ENCODE measurements around the gene RNFT2.
A peak's percentile ranks its signal among the peaks of the same experiment; 100 is the strongest.
"Not testable (repeated sequence)": the region's sequence is repeated elsewhere in the genome, so short reads cannot be mapped to it uniquely, and the experiment has no call there.

The RNFT2 gene

DNA sequence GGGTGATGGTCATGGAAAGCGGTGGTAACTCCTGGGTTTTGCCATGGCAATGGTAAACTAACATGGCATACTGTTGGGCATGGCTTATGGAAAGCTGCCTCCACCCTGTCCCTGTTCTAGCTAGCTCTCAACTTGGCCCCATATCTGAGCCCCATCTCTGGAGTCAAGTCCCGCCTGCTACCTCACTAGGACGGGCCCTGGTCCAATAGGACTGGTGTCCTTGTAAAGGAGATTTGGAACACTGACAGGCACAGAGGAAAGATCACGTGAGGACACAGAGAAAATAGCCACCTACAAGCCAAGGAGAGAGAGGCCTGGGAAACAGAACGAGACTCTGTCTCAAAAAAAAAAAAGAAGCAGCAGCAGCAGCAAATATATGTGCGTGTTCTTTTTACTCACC is 59.8 kb downstream of the RNFT2 start:
- DNase-seq (ENCODE audit: low read depth), result no peak

- no peak for DNase-seq (ENCODE audit: low read depth)
Observed at GRCh38 chr12:116798719-116799118, 60.6 kb downstream of the RNFT2 start.

- no peak for DNase-seq (ENCODE audit: low read depth)
Observed at GRCh38 chr12:116799955-116800354, 61.8 kb downstream of the RNFT2 start.

DNA sequence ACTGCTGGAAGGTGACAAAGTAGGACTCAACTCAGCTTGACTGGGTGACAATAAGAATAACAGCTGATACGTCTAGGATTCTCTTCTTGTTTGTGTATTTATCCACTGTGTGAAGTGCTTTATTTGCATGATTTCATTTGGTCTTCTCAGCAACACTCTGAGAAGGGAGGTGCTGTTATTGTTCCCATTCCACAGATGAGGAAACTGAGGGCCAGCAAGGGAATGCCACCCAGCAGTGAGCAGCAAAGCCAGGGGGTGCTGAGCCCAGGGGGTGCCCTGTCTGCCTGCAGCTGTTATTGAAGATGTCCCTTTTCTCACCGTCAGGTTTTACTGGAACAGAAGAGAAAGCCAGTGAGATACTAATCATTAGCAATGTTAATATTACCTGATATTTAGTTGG is 62.8 kb downstream of the RNFT2 start:
- DNase-seq (ENCODE audit: low read depth), result no peak

DNA sequence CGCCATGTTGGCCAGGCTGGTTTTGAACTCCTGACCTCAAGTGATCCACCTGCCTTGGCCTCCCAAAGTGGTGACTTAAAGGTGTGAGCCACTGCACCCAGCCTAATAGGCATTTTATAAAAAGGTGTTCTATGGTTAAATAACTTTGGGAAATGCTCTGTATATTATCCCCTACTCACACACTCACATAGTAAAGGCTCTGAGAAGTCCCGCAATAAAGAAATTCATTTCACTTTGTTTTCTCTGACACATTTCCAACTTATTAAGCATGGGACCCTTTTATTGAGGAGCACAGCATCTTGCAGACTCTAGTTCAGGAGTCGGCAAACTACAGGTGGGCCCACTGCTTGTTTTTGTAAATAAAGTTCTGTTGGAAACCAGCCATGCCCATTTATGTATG is 63.9 kb downstream of the RNFT2 start:
- no peak for DNase-seq (ENCODE audit: low read depth)

DNA sequence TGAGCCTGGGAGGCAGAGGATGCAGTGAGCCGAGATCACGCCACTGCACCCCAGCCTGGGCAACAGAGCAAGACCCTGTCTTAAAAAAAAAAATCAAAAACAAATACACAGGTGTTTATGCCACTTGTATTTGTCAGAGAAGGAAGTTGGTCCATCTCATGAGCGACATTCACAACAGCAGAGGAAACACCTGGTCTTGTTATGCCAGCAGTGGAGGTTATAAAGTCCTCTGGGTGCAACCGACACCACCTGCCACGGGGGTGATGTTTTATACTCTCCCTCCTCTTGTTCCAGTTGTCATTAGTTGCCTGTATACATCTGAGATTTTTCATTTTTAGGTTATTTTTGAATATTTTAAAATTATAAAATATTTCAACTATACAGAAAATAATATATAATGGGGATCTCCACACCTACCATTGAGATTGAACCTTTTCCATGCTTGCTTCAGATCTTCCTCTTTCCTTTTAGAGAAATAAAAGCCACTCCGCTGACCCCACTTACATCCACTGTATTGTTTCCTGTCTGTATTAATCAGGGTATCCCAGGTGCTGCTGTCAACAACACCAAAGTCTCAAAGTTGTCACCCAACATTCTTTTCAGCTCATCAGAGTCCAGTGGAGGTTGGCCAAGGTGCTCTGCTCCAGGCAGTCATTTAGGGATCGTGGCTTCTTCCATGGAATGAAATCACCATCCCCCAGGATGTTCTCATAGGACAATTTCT is 65.1 kb downstream of the RNFT2 start:
- no peak for DNase-seq (ENCODE audit: low read depth)

DNA sequence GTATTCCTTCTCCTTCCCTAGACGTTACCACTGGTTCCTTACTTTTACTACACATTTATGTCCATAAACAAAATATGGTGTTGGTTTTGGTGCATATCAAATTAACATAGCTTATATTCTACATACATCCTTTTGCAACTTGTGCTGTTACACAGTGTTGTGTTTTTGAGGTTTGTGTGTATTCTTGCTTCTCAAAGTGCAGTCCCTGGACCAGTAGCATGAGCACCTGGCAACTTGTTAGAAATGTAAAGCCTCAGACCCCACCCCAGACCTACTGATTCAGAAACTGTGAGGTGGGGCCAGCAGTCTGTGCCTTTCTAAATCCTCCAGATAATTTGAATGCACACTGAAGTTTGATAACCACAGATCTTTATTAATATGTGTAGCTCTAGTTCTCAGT is 65.9 kb downstream of the RNFT2 start:
- no peak for DNase-seq (ENCODE audit: low read depth)

GRCh38 chr12:116806845-116807440 is 68.8 kb downstream of the RNFT2 start:
- DNase-seq (ENCODE audit: low read depth), result no peak

GRCh38 chr12:116807546-116807945 is 69.4 kb downstream of the RNFT2 start:
- no peak for DNase-seq (ENCODE audit: low read depth)

- DNase-seq (ENCODE audit: low read depth), result no peak
Observed at GRCh38 chr12:116808113-116809105, 70.3 kb downstream of the RNFT2 start.

GRCh38 chr12:116812238-116812637 is 74.1 kb downstream of the RNFT2 start:
- no peak for DNase-seq (ENCODE audit: low read depth)

DNA sequence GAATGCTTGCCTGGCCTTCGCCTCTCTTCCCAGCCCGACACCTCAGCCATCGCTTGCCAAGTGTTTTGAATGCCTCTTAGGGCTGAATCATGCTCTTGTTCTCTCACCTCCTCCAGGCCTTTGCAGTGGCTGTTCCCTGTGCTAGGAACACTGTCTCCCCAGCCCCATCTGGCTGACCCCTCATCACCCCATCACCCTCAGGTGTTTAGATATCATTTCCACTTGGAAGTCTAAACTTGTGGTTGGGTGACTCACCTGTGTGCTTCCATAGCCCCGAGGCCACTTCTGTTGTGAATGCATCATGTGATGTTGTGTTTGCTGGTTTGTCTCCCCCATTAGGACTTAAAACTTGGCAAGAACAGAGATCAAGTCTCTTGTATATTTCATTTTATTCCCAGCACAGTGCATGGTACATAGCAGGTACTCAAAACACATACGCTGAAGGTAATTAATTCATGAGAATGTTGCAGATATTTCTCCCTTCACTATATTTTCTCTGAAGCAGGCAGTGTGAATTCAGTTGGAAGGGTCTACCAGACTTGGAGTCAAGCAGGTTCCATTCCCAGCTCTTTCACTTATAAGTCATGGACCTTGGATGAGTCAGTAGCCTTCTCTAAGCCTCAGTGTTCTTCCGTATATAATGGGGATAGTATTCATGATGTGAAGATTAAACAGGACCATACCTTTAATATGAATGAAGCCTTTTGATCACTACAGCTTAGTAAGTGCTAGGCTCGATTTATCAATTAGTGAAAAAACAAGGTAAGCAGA is 75.3 kb downstream of the RNFT2 start:
- DNase-seq (ENCODE audit: low read depth), result peak; percentile 20

DNA sequence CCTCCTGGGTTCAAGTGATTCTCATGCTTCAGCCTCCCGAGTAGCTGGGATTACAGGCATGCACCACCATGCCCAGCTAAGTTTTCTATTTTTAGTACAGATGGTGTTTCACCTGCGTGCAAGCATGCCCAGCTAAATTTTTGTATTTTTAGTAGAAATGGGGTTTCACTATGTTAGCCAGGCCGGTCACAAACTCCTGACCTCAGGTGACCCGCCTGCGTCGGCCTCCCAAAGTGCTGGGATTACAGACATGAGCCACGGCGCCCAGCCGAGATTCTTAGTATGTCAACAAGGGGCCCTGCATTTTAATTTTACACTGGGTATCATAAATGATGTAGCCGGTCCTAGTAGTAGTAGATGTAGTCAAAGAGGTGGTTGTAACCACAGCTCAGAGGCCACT is 76.7 kb downstream of the RNFT2 start:
- not testable (repeated sequence) for DNase-seq (ENCODE audit: low read depth)

GRCh38 chr12:116818341-116818856 is 80.3 kb downstream of the RNFT2 start:
- DNase-seq (ENCODE audit: low read depth), result no peak

DNA sequence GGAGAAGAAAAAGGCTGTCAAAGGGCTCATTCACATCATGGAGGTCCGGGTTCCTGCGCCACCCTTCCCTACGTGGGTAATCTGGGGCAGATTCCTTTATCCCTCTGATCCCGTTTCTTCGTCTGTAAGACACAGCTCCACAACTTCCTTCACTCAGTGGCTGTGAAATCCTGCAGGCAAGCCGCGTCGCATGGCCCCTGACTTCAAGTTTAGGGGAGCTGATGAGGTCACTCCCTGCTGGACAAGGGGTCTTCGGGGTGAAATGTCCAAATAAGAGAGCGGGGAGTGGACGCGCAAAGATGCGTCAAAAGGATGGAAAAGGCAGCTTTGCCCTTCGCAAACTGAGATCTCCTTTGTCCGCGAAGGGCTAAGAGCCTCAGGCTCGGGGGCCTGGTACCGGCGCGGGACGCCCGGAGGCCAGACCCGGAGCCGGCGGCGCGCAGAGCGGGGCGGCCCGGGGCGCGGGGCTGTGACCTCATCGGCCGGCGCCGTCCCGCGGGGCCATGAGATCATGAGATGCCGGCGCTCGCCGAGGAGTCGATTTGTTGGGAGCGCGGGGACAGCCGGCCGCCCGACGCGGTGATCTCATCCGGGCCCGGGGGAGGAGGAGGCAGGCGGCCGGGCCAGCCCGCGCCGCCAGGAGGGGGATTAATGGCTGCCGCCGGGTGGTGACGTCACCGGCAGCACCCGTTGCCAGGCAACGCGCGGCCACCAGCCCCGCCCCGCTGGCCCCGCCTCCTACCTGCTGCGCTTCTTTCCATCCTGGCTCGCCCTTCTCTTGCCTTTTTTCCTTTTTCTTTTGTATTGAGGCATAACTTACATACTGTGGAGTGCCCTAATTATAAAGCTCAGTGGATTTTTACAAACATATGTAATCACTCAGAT is 81.1 kb downstream of the RNFT2 start:
- DNase-seq (ENCODE audit: low read depth), result peak; percentile 94

GRCh38 chr12:116820064-116820656 is 82.0 kb downstream of the RNFT2 start:
- no peak for DNase-seq (ENCODE audit: low read depth)

GRCh38 chr12:116821291-116821690 is 83.2 kb downstream of the RNFT2 start:
- no peak for DNase-seq (ENCODE audit: low read depth)

DNA sequence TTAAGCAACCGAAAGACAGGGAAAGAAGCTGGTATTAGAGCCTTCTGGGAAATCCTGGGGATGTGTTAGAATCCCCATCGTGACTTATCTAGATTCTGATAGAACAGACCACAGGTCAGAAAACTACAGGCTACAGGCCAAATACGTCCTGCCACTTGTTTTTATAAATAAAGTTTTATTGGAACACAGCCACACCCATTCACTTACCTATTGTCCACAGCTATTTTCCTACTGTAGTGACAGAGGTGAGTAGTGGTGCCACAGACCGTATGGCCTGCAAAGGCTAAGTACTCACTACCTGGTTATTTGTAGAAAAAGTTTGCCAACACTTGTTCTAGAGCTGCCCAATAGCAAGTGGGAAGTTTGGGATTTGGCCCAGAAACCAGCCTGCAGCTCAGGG is 89.3 kb downstream of the RNFT2 start:
- no peak for DNase-seq (ENCODE audit: low read depth)

DNA sequence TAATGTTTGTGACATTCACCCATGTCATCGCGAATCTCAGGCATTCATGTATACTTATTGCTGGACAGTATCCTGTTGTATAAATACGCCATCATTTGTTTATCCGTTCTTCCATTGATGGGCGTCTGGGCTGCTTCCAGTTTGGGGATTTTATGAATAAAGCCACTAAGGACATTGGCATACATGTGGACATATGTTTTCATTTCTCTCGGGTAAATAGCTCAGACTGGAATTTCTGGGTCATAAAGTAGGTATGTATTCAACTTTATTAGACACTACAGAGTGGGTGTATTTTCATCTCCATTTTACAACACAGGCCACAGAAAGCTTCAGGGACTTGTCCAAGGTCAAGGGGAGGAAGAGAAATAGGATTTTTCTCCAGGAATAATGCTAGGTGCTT is 94.2 kb downstream of the RNFT2 start:
- DNase-seq (ENCODE audit: low read depth), result no peak

DNA sequence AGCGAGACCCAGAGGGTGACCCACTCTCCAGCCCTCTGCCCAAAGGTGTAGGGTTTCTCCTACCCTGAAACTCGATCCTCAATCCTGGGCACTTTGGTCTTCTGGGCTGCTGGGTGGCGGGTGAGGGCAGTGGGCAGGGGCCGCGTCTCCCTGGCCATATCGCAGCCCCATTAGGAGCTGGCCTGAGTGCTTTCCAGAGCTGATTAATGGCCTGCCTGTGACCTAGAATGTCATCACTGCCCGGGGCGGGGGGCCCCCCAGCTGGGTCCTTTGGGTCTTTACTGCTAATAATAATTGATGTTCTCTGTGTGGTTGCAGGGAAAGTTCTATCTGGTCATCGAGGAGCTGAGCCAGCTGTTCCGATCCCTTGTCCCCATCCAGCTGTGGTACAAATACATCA is 95.4 kb downstream of the RNFT2 start:
- DNase-seq (ENCODE audit: low read depth), result no peak

All from iris pigment epithelial cell (primary cell).